OCI-LY7 (cell line): ENCODE results near the gene DNAL1. TPM values are rescaled to one million over a fixed set of nuclear protein-coding genes. Genes with fewer than 3 reads are reported as not detected.
"Not testable (repeated sequence)": the region's sequence is repeated elsewhere in the genome, so short reads cannot be mapped to it uniquely, and the experiment has no call there.

Experiments
- BruUV-seq: library from RNA; stranded (reverse); fragments of 400-500 nt; replicated peaks from 2 replicates; lab custom pipeline; 2021; lab: Mats Ljungman, UMichigan
- CTCF ChIA-PET: fragments of 300-600 bp; sonication (Branson Sonifier 250); formaldehyde crosslinking; loops from one replicate; lab custom pipeline; 2022; ENCODE audit warnings: antibody characterized with exemption; ENCODE audit not compliant: unreplicated experiment; lab: Charles Lee
- POLR2A ChIA-PET: fragments of 300-600 bp; sonication (Branson Sonifier 250); formaldehyde crosslinking; loops from one replicate; lab custom pipeline; 2022; ENCODE audit warnings: antibody characterized with exemption; lab: Charles Lee
- DNase-seq: peaks from one replicate; pipeline ENCODE4 v3.0.0-alpha.2; 2015; ENCODE audit warnings: low spot score
- H2AFZ ChIP-seq: fragments of 200-600 bp; sonication (generic), shearing (Covaris generic); 2 replicates; pipeline ENCODE4 v1.6.1; 2014; ENCODE audit warnings: mild to moderate bottlenecking, antibody characterized with exemption, low read length, moderate library complexity
- H3K27ac ChIP-seq: fragments of 200-600 bp; sonication (generic); 2 replicates; pipeline ENCODE4 v1.5.1; 2014; ENCODE audit warnings: mixed run types, low read depth, mild to moderate bottlenecking, moderate library complexity, low read length, inconsistent platforms; ENCODE audit not compliant: poor library complexity, severe bottlenecking
- H3K36me3 ChIP-seq: fragments of 200-600 bp; sonication (generic); 2 replicates; pipeline ENCODE4 v1.6.1; 2014; ENCODE audit warnings: mild to moderate bottlenecking, antibody characterized with exemption, low read length, moderate library complexity, mixed read lengths; ENCODE audit not compliant: insufficient read depth
- H3K4me1 ChIP-seq: fragments of 200-600 bp; sonication (generic); 2 replicates; pipeline ENCODE4 v1.5.1; 2014; ENCODE audit warnings: mild to moderate bottlenecking, low read length; ENCODE audit not compliant: insufficient read depth, poor library complexity, severe bottlenecking
- H3K4me2 ChIP-seq: fragments of 200-600 bp; sonication (generic); 2 replicates; pipeline ENCODE4 v1.6.1; 2014; ENCODE audit warnings: mild to moderate bottlenecking, low read length
- H3K4me3 ChIP-seq: fragments of 200-600 bp; sonication (generic); 2 replicates; pipeline ENCODE4 v1.5.1; 2014; ENCODE audit warnings: mild to moderate bottlenecking, low read depth, low read length; ENCODE audit not compliant: poor library complexity, severe bottlenecking
- H3K79me2 ChIP-seq: fragments of 200-600 bp; sonication (generic); 2 replicates; pipeline ENCODE4 v1.6.1; 2016; ENCODE audit warnings: low read depth, mild to moderate bottlenecking, low read length, moderate library complexity, mixed read lengths; ENCODE audit not compliant: insufficient read depth
- H3K9me2 ChIP-seq: fragments of 200-600 bp; sonication (generic); 2 replicates; pipeline ENCODE4 v1.6.1; 2016; ENCODE audit warnings: mild to moderate bottlenecking, low read length, mixed read lengths; ENCODE audit not compliant: insufficient read depth
- H3K9me3 ChIP-seq: fragments of 200-600 bp; sonication (generic); 2 replicates; pipeline ENCODE4 v1.6.1; 2014; ENCODE audit warnings: mild to moderate bottlenecking, mixed run types, low read length, mixed read lengths
- H4K20me1 ChIP-seq: fragments of 200-600 bp; sonication (generic); 2 replicates; pipeline ENCODE4 v1.6.1; 2014; ENCODE audit warnings: mild to moderate bottlenecking, antibody characterized with exemption, low read length, moderate library complexity, mixed read lengths; ENCODE audit not compliant: insufficient read depth
- CTCF ChIP-seq: fragments of 200-600 bp; sonication (generic); conservative IDR thresholded peaks from 2 replicates; pipeline ENCODE4 v1.5.1; 2014; ENCODE audit warnings: mild to moderate bottlenecking, antibody characterized with exemption, low read length, moderate library complexity, mixed read lengths
- EZH2phosphoT487 ChIP-seq: fragments of 200-600 bp; sonication (generic); IDR thresholded peaks from 2 replicates; pipeline ENCODE4 v1.6.1; 2018; ENCODE audit warnings: low read depth, borderline replicate concordance, mild to moderate bottlenecking, mixed run types, antibody characterized with exemption, low read length, moderate library complexity, mixed read lengths
- intact Hi-C: fragments of 100-400 bp; cut with micrococcal nuclease; formaldehyde crosslinking; loops from one replicate; pipeline ENCODE4 v1.10.0; 2022; ENCODE audit not compliant: unreplicated experiment
- total RNA-seq, 2 experiments: library from RNA; depleted of rRNA in 1 of 2; stranded (reverse); fragments of >200 nt in 1 of 2; shearing (Covaris generic) in 1 of 2; gene quantifications; 2 replicates each; pipeline ENCODE4 v1.2.3, GENCODE V29; 2014 to 2022

The DNAL1 gene
- total RNA-seq, 2 experiments from 2014 or later, result 5.6 to 7.5 TPM

DNA sequence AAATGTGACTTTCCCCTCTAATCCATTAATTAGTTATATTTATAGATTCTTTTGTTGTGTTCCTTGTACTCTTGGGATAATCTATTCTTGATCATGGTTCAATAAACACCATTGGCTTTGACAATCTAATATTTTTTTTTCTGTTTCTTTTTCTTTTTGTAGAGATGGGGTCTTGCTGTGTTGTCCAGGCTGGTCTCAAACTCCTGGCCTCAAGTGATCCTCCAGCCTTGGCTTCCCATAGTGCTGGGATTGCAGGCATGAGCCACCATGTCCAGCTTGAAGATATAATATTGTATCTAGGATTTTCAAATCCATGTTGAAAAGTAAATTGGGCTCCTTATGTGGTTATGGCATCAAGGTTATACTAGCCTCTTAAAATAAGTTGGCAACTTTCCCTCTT, 6.2 kb downstream of the DNAL1 start:
- Histone ChIP-seq H3K4me1 (no peaks in the 10 kb centered on the region), H4K20me1 (no peaks in the 10 kb centered on the region), H3K4me3 (no peak overlapping the region), H3K9me2 (no peaks in the 10 kb centered on the region), H3K79me2 (no peaks in the 10 kb centered on the region), H3K27ac (no peak overlapping the region), H2AFZ (no peak overlapping the region), H3K4me2 (no peak overlapping the region), H3K36me3 (peaks cover 9% of the 10 kb centered on the region; the same call in 1 of the 2 replicates), H3K9me3 (no peaks in the 10 kb centered on the region)
- POLR2A ChIA-PET, result interaction anchor here (1.4 kb wide), 1 partner anchor 12 kb away, joined by 4 read pairs; no protein-coding TSS in a partner anchor
- no peak for DNase-seq
- intact Hi-C loops, result no loop called here
- BruUV-seq, result no TSS peak
- no peak for TF ChIP-seq EZH2phosphoT487
- no peak for TF ChIP-seq CTCF
- CTCF ChIA-PET, result no interaction called here

DNA sequence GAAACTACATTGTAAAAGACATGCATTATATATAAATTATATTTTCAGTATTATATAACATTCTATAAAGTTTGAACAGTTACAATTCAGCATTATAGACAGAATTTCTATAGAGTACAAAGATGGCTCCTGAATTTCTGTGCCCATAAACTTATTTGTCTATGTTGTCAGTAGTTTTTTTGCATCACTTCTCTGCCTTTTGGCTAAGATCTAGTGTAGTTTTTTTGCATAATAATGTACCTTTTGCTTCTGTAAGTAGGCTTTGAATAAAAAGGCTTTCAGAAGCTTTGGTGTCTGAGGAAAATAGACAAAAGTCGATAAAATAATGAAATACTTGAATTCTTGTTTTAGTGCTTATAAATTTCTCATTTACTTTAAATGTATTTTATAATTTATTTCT, 11.1 kb downstream of the DNAL1 start:
- POLR2A ChIA-PET, result interaction anchor here (0.8 kb wide), 1 partner anchor 230 kb away, joined by 4 read pairs; no protein-coding TSS in a partner anchor

DNA sequence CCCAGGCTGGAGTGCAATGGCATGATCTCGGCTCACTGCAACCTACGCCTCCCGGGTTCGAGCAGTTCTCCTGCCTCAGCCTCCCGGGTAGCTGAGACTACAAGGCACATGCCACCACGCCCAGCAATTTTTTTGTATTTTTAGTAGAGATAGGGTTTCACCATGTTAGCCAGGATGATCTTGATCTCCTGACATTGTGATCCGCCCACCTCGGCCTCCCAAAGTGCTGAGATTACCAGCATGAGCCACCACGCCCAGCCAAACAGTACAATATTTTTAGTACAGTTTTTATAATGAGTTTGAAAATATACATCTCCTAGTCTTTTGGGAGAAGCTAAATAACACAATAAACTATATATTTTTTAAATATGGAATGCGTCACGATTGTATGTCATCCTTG, 14.4 kb downstream of the DNAL1 start:
- H3K9me2 ChIP-seq, H4K20me1 ChIP-seq, H3K79me2 ChIP-seq, POLR2A ChIA-PET, H3K27ac ChIP-seq, H3K4me2 ChIP-seq, H3K36me3 ChIP-seq, intact Hi-C loops, CTCF ChIA-PET, DNase-seq, H3K4me3 ChIP-seq, H3K4me1 ChIP-seq, BruUV-seq, H2AFZ ChIP-seq, H3K9me3 ChIP-seq: not testable (repeated sequence)

More for the DNA sequence above, 11.1 kb downstream of the DNAL1 start:
- no peaks in the 10 kb centered on the region for H3K9me2 ChIP-seq
- H2AFZ ChIP-seq, result no peak overlapping the region
- intact Hi-C loops, result no loop called here
- TF ChIP-seq EZH2phosphoT487, result no peak
- TF ChIP-seq CTCF, result no peak
- no TSS peak for BruUV-seq
- H3K27ac ChIP-seq, result no peak overlapping the region
- peaks cover 9% of the 10 kb centered on the region; the same call in 1 of the 2 replicates for H3K36me3 ChIP-seq
- H3K9me3 ChIP-seq, result no peaks in the 10 kb centered on the region
- no peak for DNase-seq
- no peak overlapping the region for H3K4me2 ChIP-seq
- H3K79me2 ChIP-seq, result no peaks in the 10 kb centered on the region
- no peak overlapping the region for H3K4me3 ChIP-seq
- CTCF ChIA-PET, result no interaction called here
- H4K20me1 ChIP-seq, result no peaks in the 10 kb centered on the region
- H3K4me1 ChIP-seq, result no peaks in the 10 kb centered on the region
